ENCODE results near the gene CCDC60.

Gene CCDC60

DNA sequence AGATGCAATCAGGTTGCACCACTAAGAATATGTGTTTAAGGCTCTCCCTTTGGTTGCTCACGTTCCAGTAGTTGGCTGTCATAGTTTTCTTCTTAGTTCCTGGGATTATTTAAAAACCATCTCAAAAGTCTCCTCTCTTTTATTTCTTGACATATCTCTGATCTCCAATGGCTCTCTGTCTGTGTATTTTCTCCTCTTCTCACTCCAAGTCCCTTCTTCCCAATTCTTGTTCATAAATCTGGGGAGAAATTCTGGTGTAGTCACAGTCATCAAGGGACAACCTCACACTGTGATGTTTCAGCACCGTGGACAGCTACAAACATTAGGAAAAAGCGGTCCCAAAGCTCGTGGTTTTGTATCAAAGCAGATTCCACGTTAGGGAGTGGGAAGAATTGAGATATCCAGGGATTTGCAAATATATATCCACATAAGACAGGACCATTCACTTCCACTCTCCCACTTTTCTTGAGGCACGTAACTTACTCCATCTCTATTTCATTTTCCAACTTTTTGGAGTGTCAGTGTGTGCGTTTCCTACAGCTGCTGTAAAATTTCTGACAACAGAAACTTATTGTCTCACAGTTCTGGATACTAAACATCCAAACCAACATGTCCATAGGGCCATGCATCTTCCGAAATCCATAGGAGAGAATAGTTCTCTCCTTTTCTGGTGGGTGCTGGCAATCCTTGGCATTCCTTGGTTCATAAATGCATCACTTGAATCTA lies 178.4 kb downstream of the CCDC60 start:
- no peak for DNase-seq (ENCODE audit: low read depth in 1 of 2, low spot score in 1 of 2)

DNA sequence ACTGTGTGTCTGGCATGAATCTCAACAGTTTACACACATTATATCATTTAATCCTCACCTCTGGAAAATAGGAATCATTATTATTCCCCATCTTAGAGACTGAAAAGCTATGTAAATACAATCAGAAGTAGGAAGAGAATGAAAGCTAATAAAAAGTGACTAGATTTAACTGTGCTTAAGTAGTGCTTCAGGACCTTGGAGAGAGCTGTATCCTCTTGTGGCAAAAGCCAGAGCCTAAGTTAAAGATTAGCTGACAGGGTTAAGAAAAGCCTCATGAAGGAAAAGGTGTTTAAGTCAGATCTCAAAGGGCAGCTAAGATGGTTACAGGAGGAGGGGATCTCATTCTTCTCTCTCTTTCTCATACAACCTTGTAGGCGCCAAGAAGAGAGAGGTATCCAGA lies 193.7 kb downstream of the CCDC60 start:
- no peak for DNase-seq (ENCODE audit: low read depth in 1 of 2, low spot score in 1 of 2)

DNA sequence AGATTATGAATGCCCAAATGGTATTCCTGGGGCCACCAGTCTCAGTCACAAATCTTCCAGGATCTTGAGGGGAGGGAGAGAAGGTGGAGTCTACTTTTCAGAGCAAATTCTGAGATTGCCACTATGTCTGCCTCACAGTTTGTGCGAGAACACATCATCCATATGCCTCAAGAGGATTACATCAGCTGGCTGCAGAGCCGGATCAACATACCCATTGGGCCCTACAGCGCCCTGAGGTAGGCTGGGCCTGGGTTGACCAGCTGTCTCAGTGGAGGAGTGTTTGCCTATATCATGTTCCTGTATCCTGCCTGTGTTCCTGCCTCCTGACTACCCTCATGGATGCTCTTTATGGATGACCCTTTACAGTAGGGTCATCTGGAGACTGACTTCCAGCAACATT lies 205.9 kb downstream of the CCDC60 start:
- DNase-seq (ENCODE audit: low read depth in 1 of 2, low spot score in 1 of 2) = no peak

DNA sequence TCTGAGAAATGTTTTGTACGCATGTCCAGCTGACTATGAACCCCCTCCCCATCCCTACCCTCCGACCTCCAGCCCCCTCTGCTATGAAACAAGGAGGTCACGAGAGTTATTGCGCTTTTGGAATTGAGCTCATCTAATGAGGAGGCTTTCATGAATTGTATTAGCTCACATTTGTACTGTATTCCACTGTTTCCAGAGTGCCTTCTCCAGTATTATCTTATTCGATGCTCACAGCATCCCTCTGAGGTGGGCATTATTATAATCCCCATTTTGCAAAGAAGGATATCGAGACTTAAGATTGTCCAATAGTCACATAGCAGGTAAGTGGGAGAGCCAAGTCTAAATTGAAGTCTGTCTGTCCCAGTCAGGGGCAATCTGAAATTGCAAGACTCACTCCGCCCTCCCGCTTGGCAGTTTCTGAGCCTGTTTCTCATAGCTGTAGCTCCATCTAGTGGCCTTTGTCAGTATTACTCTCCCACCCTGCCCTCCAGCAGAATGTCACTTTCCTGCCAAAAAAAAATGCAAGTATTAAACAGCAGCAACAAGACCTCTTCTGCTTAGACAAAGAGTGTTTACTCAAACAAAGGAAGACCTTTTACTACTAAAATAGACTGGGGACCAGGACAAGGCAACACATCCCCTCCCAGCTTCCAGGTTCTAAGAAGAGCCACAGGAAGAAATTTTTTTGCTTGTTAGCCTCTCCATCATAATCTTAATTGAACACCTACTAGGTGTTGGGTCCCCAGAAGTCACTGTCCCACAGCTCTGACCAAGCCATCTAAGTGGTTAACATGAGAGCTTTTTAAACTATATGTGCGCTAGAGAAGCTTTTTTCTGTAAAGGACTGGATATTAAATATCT lies 210.5 kb downstream of the CCDC60 start:
- DNase-seq (ENCODE audit: low read depth in 1 of 2, low spot score in 1 of 2) = peak; percentile 21 to 61

DNA sequence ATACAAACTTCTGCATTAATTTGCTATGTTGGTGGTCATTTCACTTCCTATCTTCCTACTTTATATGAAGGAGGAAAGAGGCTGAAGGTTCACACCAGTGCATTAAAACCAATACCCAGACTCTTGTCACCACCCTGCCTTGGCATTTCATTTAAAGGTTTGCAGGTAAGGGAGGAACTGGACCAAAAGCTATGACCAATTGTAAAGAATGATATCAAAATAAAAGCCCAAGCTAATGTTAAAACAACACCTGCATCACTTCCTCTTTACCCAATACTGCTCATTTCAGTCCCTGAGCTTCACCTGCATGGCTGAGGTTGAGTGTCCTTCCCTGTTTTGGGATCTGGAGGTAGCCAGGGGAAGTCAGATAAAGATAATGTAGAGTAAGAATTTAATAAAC lies 211.8 kb downstream of the CCDC60 start:
- no peak for DNase-seq (ENCODE audit: low read depth in 1 of 2, low spot score in 1 of 2)

DNA sequence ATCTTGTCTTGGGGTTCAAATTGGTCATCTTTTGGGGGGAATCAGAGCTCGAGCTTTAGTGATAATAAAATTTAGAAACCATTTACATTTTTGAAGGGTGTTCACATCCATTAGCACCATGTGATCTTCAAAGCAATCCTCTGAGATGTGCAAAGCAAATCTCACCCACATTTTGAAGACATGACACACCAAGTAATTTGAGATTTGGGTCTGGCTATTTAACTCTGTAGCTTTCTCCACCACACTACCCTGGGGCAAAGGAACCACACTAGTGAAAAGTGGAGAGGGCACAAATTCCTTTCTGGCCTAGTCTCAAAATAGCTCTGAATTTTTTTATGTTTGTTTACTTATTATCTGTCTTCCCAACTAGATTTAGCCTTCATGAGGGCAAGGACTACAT lies 212.5 kb downstream of the CCDC60 start:
- no peak for DNase-seq (ENCODE audit: low read depth in 1 of 2, low spot score in 1 of 2)

DNA sequence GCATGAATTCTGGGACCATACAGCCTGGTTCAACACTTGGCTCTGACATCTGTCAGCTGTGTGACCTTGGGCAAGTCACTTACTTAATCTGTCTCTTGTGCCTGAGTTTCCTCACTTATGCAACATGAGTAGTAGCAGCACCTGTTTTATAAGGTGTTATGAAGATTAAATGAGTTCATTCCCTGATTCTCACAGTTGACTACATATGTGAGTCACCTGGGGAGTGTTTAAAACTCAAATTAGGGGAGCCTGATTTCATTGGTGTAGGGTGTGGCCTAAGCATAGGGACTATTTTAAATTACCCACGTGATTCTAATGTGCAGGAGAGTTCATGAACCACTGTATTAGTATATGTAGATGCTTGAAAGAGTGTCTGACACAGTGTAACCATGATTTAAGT lies 222.3 kb downstream of the CCDC60 start:
- DNase-seq (ENCODE audit: low read depth in 1 of 2, low spot score in 1 of 2) = no peak

DNA sequence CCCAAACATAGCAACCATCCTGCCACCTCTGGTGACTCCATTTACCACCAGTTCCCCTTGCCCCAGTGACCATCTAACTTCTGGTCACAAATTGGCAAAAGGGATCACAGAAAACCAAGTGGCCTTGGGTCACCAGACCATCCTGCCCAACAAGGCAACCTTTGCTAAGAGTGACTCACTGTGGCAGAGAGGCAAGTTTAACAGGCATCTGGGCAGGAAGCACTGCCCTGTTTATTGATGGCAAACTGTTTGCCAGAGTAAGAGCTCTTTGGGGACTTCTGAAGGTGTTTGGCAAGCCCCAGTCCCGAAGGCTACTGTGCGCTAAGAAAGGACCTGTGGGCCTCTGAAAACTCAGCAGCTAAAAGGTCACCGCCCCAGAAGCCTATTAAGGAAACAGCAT lies 230.9 kb downstream of the CCDC60 start:
- DNase-seq (ENCODE audit: low read depth in 1 of 2, low spot score in 1 of 2) = no peak

DNA sequence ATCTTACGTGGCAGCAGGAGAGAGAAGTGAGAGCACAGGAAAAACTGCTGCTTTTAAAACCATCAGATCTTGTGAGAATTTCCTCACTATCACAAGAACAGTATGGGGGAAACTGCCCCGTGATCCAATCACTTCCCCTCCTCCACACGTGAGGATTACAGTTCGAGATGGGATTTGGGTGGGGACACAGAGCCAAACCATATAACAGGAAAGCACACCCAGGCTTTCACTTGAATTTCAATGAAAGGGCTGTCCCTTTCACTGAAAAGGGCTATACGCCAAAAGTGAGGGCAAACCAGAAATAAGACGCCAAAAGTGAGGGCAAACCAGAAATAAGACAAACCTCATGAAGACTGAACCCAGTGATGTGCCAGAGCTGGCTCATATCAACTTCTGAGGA lies 236.2 kb downstream of the CCDC60 start:
- no peak for DNase-seq (ENCODE audit: low read depth in 1 of 2, low spot score in 1 of 2)

DNA sequence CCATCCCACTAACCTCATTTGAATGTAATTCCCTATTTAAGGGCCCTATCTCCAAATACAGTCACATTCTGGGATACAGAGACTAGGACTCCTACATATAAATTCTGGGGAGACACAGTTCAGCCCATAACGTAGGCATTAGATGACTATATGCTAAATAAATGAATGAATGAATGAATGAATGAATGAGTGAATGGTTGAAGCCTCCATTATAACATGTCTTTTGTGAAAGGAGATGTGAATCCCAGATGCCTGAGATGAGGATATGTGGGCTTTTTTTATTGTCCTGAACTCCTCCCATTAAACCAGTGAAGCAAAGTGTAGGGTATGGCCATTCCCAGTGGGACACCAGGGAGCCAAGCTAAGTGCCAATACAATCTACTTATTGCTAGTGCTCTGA lies 238.6 kb downstream of the CCDC60 start:
- DNase-seq (ENCODE audit: low read depth in 1 of 2, low spot score in 1 of 2) = no peak

DNA sequence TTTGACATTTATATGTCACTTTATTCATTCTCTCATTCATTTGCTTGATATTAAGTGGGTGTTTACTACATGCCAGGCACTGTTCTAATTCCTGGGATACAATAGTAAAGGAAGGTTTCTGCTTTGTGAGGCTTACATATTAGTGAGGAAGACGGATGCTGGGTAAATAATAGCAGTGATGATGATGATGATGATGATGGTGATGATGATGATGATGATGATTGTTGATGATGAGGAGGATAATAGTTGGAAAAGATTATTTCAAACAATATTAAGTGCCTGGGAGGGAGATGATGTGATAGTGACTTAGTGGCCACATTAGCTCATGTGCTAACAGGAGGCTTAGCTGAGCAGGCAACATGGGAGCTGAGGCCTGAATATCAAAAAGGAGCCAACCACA lies 239.7 kb downstream of the CCDC60 start:
- no peak for DNase-seq (ENCODE audit: low read depth in 1 of 2, low spot score in 1 of 2)

DNA sequence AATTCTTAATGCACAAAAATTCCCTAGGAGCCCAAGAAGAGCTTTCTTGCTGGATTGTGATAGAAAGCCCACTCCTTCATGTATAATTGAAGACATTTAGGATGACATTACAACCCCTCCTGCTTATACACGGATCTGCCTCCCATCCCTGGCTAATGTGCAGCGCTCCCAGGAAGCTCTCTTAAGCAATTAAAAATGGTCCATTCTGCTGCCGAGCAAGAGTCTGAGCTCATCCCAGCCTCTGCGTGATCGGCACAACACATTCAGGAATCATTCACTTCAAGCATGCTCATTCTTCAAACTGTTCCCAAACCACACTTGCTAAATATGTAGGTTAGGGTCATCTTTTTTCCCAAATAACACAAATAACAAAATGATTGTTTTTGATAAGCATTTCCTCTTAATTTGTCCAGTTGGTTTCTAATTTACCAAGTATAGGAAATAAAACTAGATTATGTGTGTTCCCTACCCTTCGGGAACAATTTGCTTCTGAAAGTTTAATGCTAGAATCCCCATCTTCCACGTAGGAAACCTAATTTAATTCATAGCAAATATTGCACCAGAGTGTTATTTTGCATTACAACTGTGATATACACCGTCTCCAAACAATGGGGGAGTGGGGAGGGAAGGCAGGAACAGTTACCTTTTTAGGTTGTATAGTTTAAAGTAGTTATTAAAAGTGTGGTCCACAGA lies 241.7 kb downstream of the CCDC60 start:
- DNase-seq (ENCODE audit: low read depth in 1 of 2, low spot score in 1 of 2) = no peak

DNA sequence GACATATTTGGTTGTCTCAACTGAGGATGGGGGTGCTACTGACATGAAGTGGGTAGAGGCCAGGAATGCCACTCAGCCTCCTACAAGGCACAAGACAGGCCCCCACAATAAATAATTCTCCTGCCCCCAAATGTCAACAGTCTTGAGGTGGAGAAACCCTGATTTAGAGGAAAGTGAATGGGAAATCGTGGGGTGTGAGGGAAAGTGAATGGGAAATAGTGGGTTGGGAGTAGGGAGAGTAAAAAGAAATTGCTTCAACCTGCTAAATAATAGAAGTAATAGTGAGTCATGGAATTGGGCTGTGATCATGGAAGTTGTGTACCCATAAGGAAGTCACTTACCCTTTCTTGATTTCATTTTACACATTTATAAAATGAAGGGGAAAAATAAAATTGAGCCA lies 242.4 kb downstream of the CCDC60 start:
- DNase-seq (ENCODE audit: low read depth in 1 of 2, low spot score in 1 of 2) = no peak

DNA sequence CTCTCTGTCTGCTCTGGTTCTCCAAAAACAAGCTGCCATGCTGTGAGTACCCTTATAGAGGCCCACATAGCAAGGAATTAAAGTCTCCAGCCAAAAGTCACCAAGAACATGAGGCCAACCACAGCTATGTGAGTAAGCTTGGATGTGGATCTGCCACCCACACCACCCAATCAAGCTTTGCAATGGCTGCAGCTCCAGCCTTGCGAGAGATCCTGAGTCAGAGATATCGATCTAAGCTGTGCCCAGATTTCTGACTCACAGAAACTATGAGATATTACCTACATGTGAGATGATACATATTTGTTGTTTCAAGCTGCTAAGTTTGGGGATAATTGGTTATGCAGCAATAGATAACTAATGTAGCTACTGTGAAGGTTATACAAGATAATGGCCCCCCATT lies 243.6 kb downstream of the CCDC60 start:
- DNase-seq (ENCODE audit: low read depth in 1 of 2, low spot score in 1 of 2) = no peak

DNA sequence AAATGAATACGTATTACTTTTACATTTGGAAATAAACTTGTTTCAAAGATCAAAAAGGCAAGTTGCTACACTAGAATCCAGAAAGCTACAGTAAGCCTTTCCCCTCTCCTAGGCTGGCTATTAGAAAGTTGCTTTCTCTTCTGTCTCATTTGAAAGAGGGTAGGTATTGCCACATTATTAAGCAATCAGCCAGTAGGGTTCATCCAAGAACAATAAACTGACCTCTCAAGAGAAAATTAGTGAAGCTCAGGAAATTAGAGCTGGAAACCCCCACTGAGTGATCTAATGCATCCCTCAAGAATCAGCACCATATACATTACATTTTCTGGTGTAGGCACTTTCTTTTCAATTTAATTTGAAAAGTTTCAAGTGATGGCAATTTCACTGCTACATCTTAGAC lies 254.6 kb downstream of the CCDC60 start:
- no peak for DNase-seq (ENCODE audit: low read depth in 1 of 2, low spot score in 1 of 2)

DNA sequence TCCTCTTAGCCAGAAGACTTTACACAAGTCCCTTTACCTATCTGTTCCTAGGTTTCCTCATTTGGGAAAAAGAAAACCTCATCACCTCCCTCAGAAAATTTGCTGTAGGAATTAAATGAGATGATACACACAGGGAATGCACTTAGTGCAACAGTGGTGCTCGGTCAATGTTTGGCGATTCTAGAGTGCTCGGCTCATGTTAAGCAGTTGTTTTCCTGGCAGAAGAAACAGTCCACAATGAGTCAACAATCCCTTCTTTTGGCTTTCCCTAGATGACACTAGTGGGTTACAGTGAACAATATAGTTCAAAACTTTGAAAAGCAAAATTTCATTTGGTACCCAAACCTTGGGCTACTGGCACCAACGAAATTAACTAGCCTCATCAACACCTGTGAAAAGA lies 255.1 kb downstream of the CCDC60 start:
- DNase-seq (ENCODE audit: low read depth in 1 of 2, low spot score in 1 of 2) = no peak
